ENCODE data around the gene AGK. TPM values are rescaled to one million over a fixed set of nuclear protein-coding genes. Genes with fewer than 3 reads are reported as not detected.

The AGK gene, protein sequence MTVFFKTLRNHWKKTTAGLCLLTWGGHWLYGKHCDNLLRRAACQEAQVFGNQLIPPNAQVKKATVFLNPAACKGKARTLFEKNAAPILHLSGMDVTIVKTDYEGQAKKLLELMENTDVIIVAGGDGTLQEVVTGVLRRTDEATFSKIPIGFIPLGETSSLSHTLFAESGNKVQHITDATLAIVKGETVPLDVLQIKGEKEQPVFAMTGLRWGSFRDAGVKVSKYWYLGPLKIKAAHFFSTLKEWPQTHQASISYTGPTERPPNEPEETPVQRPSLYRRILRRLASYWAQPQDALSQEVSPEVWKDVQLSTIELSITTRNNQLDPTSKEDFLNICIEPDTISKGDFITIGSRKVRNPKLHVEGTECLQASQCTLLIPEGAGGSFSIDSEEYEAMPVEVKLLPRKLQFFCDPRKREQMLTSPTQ
- 35.4 and 41.4 TPM in 2 replicates for total RNA-seq (2022)
- Bru-seq, nascent RNA: percentile 76 among the genes with signal in this experiment
- BruChase-seq, experiment 1, labeled RNA remaining after a 6-hour chase: percentile 68 among the genes with signal in this experiment
- percentile 74 among the genes with signal in this experiment for BruChase-seq, experiment 2, labeled RNA remaining after a 2-hour chase
- long read RNA-seq, transcript AGK-201 (16 exons, 3,849 nt): major isoform, 22 of 67 reads
- long read RNA-seq, partial matches to known transcripts: 25 of 67 reads
- long read RNA-seq, other reads (novel, unspliced or antisense): 16 of 67 reads

DNA sequence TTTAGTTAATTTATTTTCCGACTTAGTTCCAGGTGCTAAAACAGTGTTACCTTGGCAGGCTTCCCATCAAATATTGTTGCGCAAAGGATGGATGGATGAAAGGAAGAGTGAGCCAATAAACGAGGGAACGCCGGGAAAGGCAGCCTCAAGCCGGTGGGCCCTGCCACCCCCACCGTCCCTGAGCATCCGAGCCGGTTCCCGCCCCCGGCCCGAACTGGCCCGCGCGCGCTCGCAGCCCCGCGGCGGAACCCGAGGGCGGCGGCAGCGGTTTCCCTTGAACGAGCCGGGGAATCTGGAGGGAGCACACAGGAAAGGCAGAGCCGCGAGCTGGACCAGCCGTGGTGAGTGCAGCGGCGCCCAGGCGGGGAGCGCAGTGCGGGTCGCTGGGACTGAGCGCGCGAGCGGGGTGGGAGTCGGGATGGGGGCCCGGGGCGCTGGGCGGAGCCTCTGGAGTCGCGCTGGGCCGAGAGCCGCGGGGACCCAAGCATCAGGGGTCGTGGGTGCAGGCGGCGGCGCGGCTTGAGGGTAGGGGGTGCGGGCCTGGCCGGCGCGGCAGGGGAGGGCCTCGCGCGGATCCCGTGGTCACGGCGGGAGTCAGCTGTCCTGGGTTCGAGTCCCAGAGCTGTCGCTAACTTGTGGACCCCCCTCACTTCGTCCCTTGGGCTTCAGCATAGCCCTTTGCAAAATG, at the start of gene AGK:
TSS of gene AGK (plus strand) at position 317 of the 688 bp plus-strand sequence. CDS start 4,057 bp downstream, outside the sequence.
- H3K4me3 Mint-ChIP-seq (ENCODE audit: unreplicated experiment): peak within 1 kb of the TSS; percentile 85
- peaks cover 8% of the 10 kb centered on the region for H3K36me3 Mint-ChIP-seq (ENCODE audit: insufficient read depth, unreplicated experiment)
- no peaks in the 10 kb centered on the region for H3K27me3 Mint-ChIP-seq (ENCODE audit: insufficient read depth, unreplicated experiment)
- H3K4me1 Mint-ChIP-seq (ENCODE audit: insufficient read depth, unreplicated experiment): peaks cover 19% of the 10 kb centered on the region
- BruUV-seq (replicated peaks): no TSS peak
- intact Hi-C loops (cut with micrococcal nuclease): loop anchor here (5.0 to 10.0 kb wide), 2 partner anchors 186 kb away; partner anchors contain the start of gene SSBP1
- peak; percentile 64 for DNase-seq (ENCODE audit: unreplicated experiment)
- peak within 1 kb of the TSS; percentile 72 for H3K27ac Mint-ChIP-seq (ENCODE audit: low read depth, unreplicated experiment)
- H3K9me3 Mint-ChIP-seq (ENCODE audit: unreplicated experiment): peaks cover 6% of the 10 kb centered on the region
- no peak for TF ChIP-seq CTCF (IDR thresholded peaks at IDR 0.05; ENCODE audit: unreplicated experiment)
- CTCF ChIA-PET: interaction anchor here (0.6 to 4.8 kb wide), 4 partner anchors 16 to 186 kb away, joined by 3 to 32 read pairs (median 4); no protein-coding TSS in a partner anchor
- POLR2A ChIA-PET: interaction anchor here (0.6 to 1.6 kb wide), 8 partner anchors 66 to 575 kb away, joined by 3 to 6 read pairs (median 3); partner anchors contain the start of gene MRPS33

DNA sequence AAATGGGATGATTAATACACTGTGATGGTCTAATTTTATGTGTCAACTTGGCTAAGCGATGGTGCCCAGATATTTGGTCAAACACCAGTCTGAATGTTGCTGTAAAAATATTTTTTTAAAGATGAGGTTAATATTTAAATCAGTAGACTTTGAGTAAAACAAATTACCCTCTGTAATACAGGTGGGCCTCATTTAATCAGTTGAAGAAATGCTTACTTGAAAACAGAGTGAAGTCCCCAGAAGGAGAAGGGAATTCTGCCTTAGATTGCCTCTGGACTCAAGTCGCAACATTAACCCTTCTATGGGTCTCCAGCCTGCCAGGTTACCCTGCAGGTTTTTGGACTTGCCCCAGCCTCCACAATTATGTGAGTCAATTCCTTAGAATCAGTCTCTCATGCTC, 49.8 kb upstream of the AGK start:
- Mint-ChIP-seq H3K4me1 (ENCODE audit: insufficient read depth, unreplicated experiment) (no peaks in the 10 kb centered on the region), H3K9me3 (ENCODE audit: unreplicated experiment) (no peaks in the 10 kb centered on the region), H3K36me3 (ENCODE audit: insufficient read depth, unreplicated experiment) (no peaks in the 10 kb centered on the region), H3K27me3 (ENCODE audit: insufficient read depth, unreplicated experiment) (no peaks in the 10 kb centered on the region), H3K27ac (ENCODE audit: low read depth, unreplicated experiment) (no peak overlapping the region), H3K4me3 (ENCODE audit: unreplicated experiment) (no peak overlapping the region)
- no peak for DNase-seq (ENCODE audit: unreplicated experiment)
- ChIA-PET CTCF (no interaction called here), POLR2A (interaction anchor here (0.7 kb wide), 1 partner anchor 43 kb away, joined by 3 read pairs; no protein-coding TSS in a partner anchor)
- no peak for TF ChIP-seq CTCF (IDR thresholded peaks at IDR 0.05; ENCODE audit: unreplicated experiment)
- BruUV-seq (replicated peaks): no TSS peak
- intact Hi-C loops (cut with micrococcal nuclease): no loop called here

DNA sequence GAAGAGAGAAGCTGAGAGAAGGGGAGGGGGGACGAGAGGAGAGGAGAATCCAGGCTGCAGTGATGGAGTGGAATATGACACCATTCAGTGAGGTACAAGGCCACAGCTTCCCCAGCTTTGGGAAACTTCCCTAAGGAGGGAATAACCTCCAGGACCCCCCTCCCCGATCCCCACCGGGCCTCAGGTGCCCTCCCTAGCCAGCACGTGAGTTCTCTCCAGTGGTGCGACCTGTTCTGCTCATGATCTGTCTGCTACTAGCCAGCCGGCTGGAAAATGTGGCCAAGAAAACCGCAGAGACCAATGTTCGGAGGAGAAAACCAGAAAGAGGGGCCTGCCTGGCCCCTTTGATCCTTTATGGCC, 39.9 kb upstream of the AGK start:
- H3K4me3 Mint-ChIP-seq (ENCODE audit: unreplicated experiment): no peak overlapping the region
- no peak overlapping the region for H3K27ac Mint-ChIP-seq (ENCODE audit: low read depth, unreplicated experiment)
- CTCF ChIA-PET: interaction anchor here (0.7 kb wide), 1 partner anchor 435 kb away, joined by 4 read pairs; no protein-coding TSS in a partner anchor
- H3K4me1 Mint-ChIP-seq (ENCODE audit: insufficient read depth, unreplicated experiment): no peaks in the 10 kb centered on the region
- DNase-seq (ENCODE audit: unreplicated experiment): no peak
- no TSS peak for BruUV-seq (replicated peaks)
- peaks cover 16% of the 10 kb centered on the region for H3K9me3 Mint-ChIP-seq (ENCODE audit: unreplicated experiment)
- no peak for TF ChIP-seq CTCF (IDR thresholded peaks at IDR 0.05; ENCODE audit: unreplicated experiment)
- intact Hi-C loops (cut with micrococcal nuclease): no loop called here
- H3K27me3 Mint-ChIP-seq (ENCODE audit: insufficient read depth, unreplicated experiment): peaks cover 34% of the 10 kb centered on the region
- POLR2A ChIA-PET: no interaction called here
- no peaks in the 10 kb centered on the region for H3K36me3 Mint-ChIP-seq (ENCODE audit: insufficient read depth, unreplicated experiment)
